Measurements from ENCODE around the gene AMBRA1.

AMBRA1 gene

DNA sequence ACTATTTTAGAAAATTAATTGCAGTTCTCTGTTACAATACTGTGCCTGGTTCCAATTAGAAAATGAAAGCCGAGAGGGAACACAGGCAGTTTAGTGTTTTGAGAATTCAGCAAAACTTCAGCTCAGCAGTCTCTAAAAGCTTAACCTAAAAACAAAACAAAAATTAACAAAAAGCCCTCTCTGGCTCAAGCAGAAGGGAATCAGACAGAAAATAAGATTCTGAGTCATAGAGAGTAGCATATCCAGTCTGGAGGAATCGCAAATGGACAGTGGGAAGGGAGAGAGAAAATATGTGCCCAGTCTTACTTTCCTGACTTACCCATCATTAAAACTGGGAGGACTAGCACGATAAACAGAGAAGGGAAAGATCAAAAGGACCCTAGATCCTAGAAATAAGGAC is 164.1 kb downstream of the AMBRA1 start:
- DNase-seq: no peak

DNA sequence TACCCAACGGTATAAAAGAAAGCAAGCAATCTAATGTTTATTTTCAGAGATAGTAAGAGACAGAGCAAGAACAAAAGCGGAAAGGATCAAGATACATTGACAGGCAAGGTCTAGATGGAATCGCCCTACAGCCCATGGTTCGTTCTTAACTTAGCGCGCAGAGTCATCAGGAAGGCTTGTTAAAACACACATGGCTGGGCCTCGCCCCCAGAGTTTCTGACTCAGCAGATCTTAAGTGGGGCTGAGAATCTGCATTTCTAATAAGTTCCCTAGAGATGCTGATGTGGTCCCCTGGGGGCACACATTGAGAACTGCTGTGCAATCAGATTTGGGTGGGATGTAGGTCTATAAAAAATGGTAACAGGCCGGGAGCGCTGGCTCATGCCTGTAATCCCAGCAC is 166.5 kb downstream of the AMBRA1 start:
- DNase-seq: no peak

DNA sequence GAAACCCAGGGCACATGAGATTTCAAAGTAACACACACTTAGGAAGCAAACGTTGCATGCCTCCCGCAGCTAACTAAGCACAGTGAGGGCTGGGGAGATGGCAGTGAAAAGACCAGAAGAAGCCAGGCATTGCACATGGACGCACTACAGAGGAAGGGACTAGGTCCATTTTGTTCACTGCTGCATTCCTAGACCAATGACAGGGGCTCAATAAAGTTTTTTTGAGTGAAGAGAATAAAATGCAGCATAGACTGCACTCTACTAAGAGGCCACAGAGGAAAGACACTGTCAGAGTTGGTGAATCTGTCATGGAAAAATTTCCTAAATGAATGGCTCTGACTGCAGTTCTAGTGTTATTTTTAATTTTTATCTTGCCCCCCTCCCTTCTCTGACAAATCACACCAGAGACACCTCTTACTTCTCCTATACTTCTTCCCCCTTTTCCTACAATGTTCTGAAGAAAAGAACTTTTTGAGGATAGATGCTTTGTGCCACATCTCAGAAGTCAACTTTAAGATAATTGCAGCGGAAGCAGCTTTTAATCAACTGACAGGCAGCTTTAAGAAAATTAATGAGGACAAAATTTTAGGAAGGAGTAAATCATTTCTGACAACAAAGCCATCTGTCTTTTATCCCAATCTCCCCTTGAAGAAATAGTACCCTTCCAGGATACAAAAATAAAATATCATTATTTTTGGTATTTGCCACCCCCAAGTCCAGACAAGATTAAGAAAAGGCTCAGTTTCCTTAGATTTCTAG is 167.4 kb downstream of the AMBRA1 start:
- no peak for DNase-seq

DNA sequence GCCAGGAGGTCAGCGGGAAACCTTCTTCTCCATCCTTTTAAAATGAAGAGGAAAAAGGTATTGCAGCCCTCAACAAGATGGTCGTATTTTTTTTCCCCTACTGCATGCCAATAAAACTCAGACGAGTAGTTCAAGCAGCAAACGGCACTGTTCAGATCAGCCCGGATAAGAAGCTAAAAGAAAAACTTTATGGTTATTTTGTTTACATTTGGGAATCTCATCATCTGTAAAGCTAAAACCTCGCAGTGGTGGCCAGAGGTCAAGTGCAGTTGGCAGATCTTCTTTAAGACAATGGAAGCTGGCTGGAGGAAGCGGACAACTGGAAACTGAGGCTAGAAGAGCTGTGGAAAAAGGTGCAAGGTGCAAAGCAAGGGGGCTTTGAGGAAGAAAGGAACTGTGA is 171.2 kb downstream of the AMBRA1 start:
- DNase-seq: no peak

DNA sequence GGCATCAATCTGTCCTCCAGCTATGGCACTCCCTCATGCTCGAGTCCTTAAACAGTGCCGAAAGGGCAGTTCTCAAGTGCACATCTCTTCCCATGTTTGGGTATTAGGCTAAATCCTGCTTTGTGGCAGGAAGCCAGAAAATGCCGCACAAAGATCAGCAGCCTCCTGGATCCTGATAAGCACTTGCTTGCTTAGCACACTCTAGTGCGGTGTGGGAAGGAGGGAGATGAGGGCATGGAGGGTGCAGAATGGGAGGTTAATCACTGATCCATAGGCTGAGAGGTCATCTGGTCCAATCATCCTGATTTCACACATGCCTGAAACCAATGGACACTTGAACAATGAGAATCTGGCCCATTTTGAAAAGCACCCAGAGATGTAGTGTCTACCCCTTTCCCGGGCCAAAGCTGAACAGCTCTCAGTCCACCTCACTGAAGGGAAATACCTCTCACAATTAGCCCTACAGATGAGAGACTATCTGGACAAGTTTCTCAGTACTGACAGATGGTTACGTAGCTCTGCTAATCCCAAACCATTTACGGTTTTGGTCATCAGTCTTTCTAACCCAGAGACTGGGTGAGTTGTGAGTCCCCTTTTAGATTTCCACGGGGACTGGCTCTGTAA is 172.5 kb downstream of the AMBRA1 start:
- DNase-seq: no peak

DNA sequence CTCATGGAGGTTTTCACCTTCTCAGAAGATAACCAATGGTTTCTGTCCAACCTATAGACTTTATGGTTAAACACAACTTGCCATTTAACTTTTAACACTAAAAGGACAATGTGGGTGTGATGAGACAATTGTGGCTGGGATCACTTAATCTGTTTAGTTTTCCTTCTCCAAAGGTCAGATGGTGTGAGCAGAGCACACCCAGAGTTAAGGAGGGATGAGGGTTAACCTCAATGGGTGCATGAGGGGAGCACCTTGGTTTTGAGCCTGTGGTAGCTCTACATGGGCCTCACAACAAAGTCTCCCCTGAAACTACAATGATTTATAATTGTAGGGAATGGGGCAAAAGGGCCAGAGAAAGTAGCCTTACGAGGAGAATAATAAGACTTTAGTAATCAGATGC is 173.3 kb downstream of the AMBRA1 start:
- no peak for DNase-seq

DNA sequence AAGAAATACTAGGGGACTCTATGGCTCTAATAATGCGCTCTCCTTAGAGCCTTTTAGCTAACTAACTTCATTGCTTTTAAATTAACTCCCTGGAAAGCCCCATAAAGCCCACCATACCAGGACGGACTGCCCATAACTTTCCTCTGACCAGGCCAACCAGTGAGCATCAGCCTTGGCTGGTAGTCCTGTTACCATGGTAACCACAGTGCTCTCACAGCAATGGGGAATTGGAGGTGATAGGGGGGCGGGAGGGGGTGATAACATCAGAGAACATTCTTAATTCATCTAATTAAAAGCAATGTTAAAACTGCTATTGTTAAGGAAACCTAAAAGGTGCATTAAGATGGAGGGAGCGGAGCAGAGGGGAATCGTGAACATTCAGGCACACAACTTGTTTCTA is 175.1 kb downstream of the AMBRA1 start:
- no peak for DNase-seq

DNA sequence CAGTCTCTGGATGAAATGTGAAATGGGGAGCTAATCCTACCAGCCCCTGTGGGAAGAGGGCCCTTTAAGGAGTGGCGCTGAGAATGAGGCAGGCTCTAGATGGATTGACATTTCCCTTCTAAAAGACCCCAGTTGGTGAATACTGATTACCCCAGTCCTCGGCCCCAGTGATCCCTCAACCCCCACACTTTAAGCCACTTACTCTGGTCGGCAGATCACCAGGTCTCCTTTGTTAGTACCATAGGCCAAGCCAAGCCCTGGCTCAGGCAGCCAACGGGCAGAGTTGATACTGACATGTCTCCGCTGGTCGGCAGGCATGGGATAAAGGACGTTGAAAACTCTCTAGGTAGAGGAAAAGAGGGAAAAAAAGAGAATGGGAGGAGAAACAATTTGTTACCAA is 176.1 kb downstream of the AMBRA1 start:
- no peak for DNase-seq

DNA sequence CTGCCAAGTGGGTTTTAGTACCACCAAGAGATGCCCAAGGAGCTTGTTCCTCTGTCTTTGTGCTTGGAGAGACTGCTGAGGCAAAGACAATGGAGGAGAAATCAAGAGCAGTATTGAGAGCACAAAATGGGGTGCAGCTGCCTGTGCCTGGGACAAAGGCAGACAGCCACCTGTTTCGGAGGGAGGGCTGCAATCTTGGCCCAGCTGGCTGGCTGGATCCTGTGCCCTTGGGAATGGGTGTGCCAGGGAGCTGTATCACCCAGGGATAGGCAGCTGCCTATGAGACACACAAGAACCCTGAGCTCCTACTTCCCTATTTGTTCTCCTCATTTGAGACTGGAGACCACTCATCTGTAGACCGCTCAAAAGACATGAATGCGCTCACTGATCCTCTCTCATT is 178.9 kb downstream of the AMBRA1 start:
- DNase-seq: no peak

DNA sequence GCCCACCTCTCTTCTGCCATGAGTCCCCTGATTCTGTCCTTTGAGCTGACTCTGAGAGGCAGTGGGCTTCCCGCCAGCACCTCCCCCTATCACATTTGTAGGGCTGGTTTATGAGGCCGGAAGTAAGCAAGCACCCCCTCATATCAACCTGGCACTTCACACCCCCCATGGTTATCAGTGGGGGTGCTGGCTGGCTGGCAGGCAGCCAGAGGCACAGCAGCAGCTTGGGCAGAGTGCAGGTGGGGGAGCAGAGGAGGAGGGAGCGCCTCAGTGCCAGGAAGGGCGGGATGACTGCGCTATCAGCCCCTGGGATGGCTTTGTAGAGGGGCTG is 179.4 kb downstream of the AMBRA1 start:
- peak; percentile 90 for DNase-seq

DNA sequence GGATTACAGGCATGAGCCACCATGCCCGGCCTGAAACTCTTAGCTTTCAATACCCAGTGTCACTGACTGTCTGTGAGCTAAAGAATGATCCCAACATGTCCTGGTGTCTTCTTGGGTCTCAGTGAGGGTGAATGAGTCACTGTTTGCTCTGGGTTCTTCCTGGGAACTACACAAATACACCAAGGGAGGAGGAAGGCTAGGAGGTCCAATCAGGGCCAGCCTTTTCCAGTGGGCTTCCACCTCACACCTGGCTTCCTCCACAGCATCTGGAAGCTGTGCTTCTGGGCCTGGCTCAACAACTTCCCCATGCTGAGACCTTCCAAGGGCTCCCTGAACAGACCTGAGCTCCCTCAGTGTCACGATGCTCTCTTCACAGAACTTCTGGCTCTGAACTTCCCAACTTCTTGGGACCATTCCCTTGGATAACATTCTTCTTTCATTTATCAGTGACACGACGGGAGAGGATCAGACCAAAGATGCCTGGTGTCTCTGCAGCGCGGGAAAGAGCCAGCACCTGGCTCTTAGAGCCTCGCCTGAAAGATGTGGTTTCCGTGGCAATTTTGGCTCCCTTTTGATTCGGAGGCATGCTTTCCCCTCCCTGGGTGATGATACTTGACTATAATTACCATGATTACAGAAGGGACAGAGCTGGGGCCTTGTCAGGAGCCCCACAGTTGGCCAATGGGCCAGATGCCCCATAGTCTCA is 179.9 kb downstream of the AMBRA1 start:
- no peak for DNase-seq

DNA sequence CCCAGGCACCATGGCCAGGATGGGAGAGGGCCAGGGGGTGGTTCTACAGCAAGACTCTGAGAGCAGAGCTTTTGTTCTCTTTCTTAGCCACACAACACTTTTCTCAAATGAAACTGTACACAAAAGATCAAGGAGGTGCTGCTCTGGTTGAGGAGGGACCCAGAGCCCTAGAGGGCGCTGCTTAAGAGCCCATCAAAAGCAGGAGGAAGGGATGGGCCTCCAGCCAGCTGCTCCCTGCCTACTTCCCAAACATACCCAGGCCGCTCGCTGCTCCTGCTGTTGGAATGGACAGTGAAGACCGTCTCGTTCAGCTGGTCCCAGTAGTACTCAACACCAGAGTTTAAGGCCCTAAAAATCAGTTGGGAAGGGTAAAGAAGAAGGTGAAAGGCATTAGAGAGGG is 183.8 kb downstream of the AMBRA1 start:
- no peak for DNase-seq

DNA sequence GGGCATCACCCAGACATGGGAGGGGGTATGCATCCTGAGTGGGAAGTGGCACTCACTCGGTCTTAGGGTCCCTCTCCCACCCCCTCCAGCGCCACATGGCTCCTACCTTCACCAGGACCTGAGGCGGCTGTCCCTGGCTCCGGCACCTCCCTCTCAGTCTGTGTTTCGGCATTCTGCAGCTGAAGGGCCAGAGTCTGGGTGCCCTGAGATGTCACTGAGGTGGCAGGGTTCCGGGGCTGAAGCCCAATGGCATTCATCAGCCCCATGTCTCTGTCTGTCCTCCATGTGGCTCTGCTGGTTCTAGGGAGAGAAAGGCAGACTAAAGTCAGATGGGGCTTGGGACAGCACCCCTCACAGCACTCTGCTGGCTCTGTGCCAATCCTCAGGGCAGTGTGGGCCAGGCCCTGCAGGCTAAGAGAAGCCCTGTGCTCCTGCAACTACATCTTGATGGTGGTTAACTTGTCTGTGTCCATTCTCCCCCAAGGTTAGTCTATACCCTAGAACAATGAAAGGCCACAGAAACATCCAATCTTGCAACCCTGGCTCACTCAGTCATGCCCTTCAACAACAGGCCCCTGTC is 185.3 kb downstream of the AMBRA1 start:
- DNase-seq: no peak

DNA sequence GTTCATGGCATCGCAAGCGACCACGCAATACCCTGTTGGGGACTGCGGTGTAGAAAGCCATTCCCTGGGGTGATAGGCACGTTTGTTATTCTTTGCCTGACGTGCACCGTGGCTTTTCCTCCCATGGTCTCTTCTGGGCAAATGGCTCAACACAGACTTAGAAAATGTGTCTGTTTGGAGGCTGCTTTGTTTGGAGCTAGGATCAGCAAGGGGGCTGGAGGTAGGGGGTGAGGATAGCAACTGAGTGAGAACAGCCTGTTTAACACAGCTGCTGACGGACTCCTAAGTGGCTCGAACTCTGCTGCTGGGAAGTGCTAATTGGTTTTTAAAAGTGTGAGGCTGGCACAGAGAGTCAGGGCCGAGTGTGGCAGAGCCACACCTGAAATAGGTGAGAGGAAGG is 186.2 kb downstream of the AMBRA1 start:
- DNase-seq: no peak

DNA sequence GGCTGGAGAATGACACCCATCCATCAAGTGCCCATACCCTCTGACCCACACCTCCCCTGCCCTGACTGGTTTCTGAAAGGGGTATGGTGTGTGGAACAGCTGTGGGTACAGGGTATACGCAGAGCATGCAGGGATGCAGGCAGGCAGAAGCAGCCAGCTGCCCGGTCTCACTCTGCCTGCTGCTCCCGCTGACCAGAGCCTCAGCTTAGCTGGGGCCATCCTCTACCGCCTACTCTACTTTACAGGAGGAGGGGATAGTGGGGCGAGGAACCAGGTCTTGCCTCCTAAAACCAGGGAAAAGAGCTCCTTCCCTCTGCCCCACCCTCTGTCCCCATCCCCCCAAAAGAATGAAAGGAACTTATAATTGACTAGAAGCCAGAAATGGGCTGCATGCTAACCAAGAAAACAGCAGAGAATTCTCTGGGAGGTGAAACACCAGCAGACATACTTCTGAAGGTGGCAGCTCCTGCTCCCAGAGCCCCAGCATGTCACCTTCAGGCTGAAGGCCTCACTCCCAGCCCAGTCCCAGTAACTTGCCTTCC is 189.3 kb downstream of the AMBRA1 start:
- DNase-seq: no peak

DNA sequence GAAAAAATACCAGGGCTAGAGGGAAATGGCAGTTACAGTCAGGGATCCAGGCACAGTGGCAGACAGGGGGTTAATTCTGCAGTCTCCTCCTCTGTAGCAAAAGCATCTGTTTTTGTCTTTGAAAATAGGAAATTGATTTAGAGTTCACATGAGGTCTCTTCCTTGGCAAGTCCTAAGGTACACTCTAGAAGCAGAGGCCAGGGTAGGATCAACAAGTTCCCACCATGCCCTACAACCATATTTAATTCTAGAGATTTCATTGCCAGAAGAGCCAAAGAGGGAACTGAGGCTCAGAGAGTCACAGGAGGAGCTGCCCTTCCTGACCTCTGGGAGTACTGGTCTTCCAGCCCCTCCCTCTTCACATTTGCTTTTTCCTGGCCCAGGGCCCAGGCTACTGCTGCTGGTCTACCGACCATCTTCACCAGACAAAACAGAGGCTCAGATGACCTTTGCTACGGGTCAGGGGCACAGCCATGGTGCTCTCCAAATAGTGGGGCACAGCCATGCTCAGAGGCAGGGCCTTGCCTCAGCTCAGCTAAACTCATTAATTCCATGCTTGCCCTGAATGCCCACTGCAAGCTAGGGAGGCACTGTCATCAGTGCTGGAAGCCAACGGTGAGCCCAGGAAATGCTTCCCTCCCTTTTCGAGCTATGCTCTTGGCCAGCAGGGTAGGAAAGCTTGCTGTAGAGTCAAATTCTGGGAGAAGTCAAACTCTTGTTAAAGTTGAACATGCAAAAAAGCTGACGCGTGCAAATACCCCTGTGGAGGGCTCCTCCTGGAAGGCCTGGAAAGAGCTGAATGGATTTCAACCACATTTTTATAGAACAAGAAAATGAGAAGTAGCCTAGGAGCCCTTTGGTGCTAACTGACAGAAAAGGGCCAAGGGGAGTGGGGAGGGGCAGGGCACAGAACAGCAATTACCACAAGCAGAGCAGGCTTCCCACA is 190.6 kb downstream of the AMBRA1 start:
- no peak for DNase-seq

DNA sequence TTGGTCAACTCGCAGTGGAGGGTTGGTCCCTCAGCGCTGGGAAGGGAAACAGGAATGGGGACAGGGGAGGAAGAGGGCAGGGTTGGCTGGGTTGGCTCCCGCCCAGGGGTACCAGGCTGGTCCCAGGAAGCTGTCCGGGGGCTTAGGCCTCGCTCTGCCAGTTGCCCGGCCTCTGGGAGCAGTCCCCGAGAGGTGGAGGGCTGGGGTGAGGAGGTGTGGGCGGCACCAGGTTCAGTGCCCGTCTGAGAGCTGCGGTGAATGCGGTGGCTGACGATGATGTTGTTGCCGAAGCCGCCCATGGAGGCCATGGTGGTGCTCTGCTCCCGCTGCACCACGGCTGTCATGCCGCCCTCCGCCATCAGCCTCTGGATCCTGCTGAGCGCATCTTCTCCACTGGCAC is 196.3 kb downstream of the AMBRA1 start:
- no peak for DNase-seq

DNA sequence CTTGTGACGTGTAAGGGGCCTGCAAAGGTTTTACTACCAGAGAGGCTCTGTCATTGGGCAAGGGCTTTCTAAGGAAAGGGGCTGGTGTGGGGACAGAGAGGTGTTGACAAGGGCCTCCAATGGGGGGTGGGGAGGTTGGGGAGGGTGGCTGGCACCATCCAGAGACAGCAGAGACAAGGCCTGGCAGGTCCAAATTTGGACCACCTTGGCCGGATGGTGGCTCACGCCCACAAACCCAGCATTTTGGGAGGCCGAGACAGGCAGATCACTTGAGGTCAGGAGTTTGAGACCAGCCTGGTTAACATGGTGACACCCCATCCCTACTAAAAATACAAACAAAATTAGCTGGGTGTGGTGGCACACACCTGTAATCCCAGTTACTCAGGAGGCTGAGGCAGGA is 200.1 kb downstream of the AMBRA1 start:
- no peak for DNase-seq

DNA sequence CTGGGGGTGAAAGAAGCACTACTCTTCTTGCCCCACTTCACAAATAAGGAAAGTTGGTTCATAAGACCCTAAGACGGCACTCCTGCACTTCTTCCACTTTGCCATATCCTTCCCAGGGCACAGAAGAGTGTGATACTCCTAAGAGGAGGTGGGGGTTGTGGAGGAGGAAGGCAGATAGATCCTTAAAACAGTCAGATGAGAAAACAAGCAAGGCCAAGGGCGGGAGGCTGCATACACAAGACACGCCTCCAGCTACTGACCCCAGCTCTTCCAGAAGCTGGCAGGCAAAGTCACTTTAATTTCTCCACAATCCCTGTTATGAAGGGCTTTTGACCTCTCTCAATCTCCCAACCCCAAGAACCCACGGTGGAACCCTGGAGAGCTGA is 200.6 kb downstream of the AMBRA1 start:
- no peak for DNase-seq

DNA sequence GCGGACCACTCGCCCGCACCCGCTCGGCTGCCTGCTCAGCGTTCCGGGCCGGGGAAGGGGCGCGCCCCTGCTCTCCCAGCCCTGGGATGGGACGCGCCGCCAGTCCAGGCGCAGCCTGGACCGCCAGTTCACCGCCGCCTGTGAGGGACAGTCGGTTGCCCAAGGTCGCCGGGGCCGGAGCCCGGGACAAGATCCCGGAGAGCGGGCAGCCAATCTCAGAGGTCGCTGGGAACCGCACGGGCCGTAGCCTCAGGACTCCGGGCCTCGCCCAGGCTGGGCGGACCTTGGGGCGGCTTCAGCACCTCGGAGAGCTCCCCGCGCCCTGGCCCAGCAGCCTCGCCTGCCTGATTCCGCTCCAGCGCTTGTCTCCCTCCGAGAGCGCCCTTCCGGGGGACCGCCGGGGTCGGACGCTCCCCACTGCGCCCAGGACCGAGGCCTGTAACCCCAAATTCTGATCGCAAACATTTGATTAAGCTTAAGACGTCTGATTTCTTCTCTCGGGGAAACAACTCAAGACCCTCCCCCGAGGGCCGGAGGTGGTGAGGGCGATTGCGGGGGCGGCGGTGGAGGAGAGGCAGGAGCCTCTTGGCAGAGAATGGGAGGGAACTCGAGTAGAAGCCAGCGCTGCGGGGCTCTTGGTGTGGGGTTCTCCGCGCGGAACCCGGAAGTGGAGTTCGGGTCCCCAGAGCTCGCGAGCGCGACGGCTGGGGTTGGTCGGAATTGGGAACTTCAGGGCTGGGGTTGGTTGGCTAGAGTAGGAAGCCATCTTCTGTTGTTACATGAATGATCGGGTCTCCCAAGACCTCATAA is 201.2 kb downstream of the AMBRA1 start:
- DNase-seq: no peak

DNA sequence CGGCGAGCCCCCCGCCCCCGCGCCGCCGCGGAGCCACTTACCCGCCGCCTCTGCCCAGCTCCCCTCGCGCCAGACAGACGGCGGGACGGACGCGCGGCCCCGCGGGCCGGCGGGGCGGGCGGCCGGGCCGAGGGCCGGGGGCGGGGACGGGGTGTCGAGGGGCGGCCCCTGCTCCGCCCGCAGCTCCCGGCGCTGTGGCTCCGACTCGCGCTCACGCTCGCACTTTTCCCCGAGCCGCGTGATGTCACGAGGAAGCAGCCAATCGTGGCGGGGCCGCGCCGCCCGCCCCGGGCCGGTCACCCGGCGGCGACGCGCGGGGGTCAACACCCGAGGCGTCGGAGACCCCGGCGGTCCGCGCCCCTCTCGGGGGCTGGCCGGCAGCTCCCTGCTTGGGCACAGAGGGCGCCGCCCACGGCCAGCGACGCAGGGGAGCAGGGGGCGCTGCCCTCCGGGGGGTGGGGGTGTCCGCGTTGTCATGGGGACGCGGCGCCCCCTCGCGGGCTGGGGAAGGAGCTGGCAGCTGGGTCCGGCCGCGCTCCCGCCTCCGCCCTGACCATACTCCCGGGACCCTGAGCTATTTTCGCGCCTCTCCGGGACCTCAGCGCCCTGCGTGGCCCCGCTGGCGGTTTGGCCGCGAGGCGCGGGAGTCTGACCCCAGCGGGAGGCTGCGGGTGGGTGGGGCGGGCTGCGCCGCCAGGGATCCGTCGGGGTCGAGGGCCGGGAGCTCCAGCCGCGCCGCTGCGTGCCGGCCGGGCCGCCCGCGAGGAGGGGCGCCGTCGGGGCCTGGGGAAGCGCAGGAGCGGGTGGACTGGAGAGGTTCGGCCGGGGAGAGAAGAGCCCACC is 202.0 kb downstream of the AMBRA1 start, which contains the start of gene CHRM4:
Gene CHRM4, minus strand, starts transcription at position 199 of the 843 bp plus-strand sequence. CDS start 5,219 bp downstream, outside the sequence.
- peak; percentile 57 for DNase-seq
